Neuronal stem cell (in vitro differentiated cells): Measurements from ENCODE around the gene UTF1.

Experiments used
- DNase-seq: peaks from one replicate; pipeline ENCODE4 v3.0.0-alpha.2; 2013; ENCODE audit warnings: low spot score
- H2AFZ ChIP-seq: one replicate; pipeline ENCODE4 v1.6.1; 2013; ENCODE audit warnings: mild to moderate bottlenecking, low read length, inconsistent platforms
- H2AK5ac ChIP-seq: 2 replicates; pipeline ENCODE4 v1.6.1; 2013; ENCODE audit warnings: low read depth, mild to moderate bottlenecking, inconsistent platforms, low read length, moderate library complexity, mixed read lengths
- H2BK120ac ChIP-seq: 2 replicates; pipeline ENCODE4 v1.6.1; 2013; ENCODE audit warnings: low read depth, mild to moderate bottlenecking, inconsistent platforms, low read length, moderate library complexity, mixed read lengths
- H2BK12ac ChIP-seq: one replicate; pipeline ENCODE4 v1.6.1; 2013; ENCODE audit warnings: low read length, inconsistent platforms
- H2BK15ac ChIP-seq: 2 replicates; pipeline ENCODE4 v1.6.1; 2013; ENCODE audit warnings: mild to moderate bottlenecking, low read length, inconsistent platforms, mixed read lengths
- H2BK5ac ChIP-seq: one replicate; pipeline ENCODE4 v1.6.1; 2013; ENCODE audit warnings: inconsistent platforms, mild to moderate bottlenecking, low read length, moderate library complexity
- H3K14ac ChIP-seq: one replicate; pipeline ENCODE4 v1.6.1; 2013; ENCODE audit warnings: low read length, inconsistent platforms
- H3K18ac ChIP-seq: 2 replicates; pipeline ENCODE4 v1.6.1; 2013; ENCODE audit warnings: low read length, inconsistent platforms
- H3K23ac ChIP-seq: 2 replicates; pipeline ENCODE4 v1.6.1; 2013; ENCODE audit warnings: low read depth, mild to moderate bottlenecking, mixed read lengths, low read length, inconsistent platforms; ENCODE audit not compliant: poor library complexity
- H3K27ac ChIP-seq: replicated peaks from 3 replicates; pipeline ENCODE4 v1.5.1; 2013; ENCODE audit warnings: low read length, inconsistent platforms
- H3K27me3 ChIP-seq, 3 experiments: 2 replicates each; pipeline ENCODE4 v1.6.1; 2013; ENCODE audit warnings: low read length in 3 of 3, mild to moderate bottlenecking in 2 of 3, inconsistent platforms in 1 of 3, low read depth in 1 of 3, mixed read lengths in 1 of 3, moderate library complexity in 1 of 3; ENCODE audit not compliant: control insufficient read depth in 3 of 3, insufficient read depth in 3 of 3
- H3K36me3 ChIP-seq, 2 donors: replicated peaks in 1 of 2; 2 replicates each; pipeline ENCODE4 v1.6.1; 2013; ENCODE audit warnings: low read length in 2 of 2; ENCODE audit not compliant: control insufficient read depth in 2 of 2, insufficient read depth in 2 of 2
- H3K4ac ChIP-seq: 2 replicates; pipeline ENCODE4 v1.6.1; 2013; ENCODE audit warnings: inconsistent platforms, mild to moderate bottlenecking, low read length, moderate library complexity
- H3K4me1 ChIP-seq, 2 donors: 1 replicate in 1 of 2; 2 replicates in 1 of 2; pipeline ENCODE4 v1.6.1; 2013; ENCODE audit warnings: low read length in 2 of 2, low read depth in 1 of 2; ENCODE audit not compliant: control insufficient read depth in 2 of 2, insufficient read depth in 1 of 2
- H3K4me2 ChIP-seq: one replicate; pipeline ENCODE4 v1.6.1; 2013; ENCODE audit warnings: mild to moderate bottlenecking, low read length, inconsistent platforms; ENCODE audit not compliant: insufficient read depth, poor library complexity, severe bottlenecking
- H3K4me3 ChIP-seq, 2 donors: 2 replicates each; pipeline ENCODE4 v1.5.1; 2013; ENCODE audit warnings: low read length in 2 of 2, mild to moderate bottlenecking in 2 of 2, inconsistent platforms in 1 of 2, moderate library complexity in 1 of 2
- H3K79me1 ChIP-seq: one replicate; pipeline ENCODE4 v1.6.1; 2013; ENCODE audit warnings: low read depth, mild to moderate bottlenecking, inconsistent platforms, low read length, moderate library complexity
- H3K9ac ChIP-seq: one replicate; pipeline ENCODE4 v1.6.1; 2013; ENCODE audit warnings: mild to moderate bottlenecking, low read depth, low read length, inconsistent platforms; ENCODE audit not compliant: poor library complexity
- H3K9me3 ChIP-seq, 2 donors: replicated peaks in 1 of 2; 2 replicates each; pipeline versions ENCODE3 to v1.6.1; 2013; ENCODE audit warnings: low read length in 2 of 2, mild to moderate bottlenecking in 2 of 2, inconsistent platforms in 1 of 2, low read depth in 1 of 2, mixed read lengths in 1 of 2, moderate library complexity in 1 of 2; ENCODE audit not compliant: control insufficient read depth in 2 of 2, insufficient read depth in 1 of 2
- H4K8ac ChIP-seq: one replicate; pipeline ENCODE4 v1.6.1; 2013; ENCODE audit warnings: low read depth, mild to moderate bottlenecking, inconsistent platforms, low read length, moderate library complexity
- H4K91ac ChIP-seq: one replicate; pipeline ENCODE4 v1.6.1; 2013; ENCODE audit warnings: low read length, low read depth, mild to moderate bottlenecking, inconsistent platforms; ENCODE audit not compliant: poor library complexity
- WGBS, 2 donors: extraction: QIAGEN DNeasy Blood & Tissue Kit; methylation state at CpG; one replicate each; pipeline ENCODE4 v1.1.7; 2013; ENCODE audit warnings: missing lambda C conversion rate in 2 of 2, mixed read lengths in 1 of 2; ENCODE audit not compliant: insufficient read length in 2 of 2, insufficient replicate concordance in 1 of 2; ENCODE audit errors: extremely low coverage in 2 of 2; 5-methylcytosine and 5-hydroxymethylcytosine counted together

Gene UTF1

DNA sequence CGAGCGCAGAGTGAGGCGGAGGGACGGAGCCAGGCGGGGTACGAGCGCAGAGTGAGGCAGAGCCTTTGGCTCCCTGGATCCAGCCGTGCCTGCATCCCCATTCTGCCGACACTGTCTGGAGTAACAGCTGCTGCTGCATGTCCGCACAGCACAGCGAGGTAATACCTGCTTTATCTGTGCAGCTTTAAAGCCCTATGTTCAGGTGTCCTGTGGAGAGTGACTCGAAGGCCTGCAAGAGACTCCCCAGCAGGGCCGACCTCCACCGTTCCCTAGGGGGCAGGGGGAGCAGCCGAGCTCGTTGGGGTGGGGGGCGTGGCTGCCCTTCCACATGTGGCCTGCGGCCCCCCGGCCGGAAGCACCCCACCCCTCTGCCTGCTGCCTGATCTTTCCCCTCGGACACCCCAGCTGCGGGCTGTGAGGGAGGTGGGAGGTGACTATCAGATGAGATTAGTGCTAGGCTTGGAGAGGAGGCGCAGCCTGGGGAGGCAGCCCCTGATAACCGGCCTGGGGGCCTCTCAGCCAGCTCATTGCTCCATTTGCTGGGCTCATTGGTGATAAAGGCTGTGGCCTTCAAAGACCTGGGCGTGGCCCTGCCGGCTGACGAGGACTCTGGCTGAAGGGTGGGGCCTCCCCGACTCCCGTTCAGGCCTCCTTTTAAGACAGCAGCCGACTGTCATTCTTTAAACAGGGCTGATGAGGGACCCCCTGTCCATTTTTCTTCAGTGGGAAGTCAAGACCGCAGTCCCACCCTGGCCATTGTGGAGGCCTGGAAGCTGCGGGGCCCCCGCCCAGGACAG is 15.6 kb downstream of the UTF1 start:
- Histone ChIP-seq H3K23ac (peak overlapping the region; percentile 91), H4K91ac (peak overlapping the region; percentile 92), H2BK120ac (peak overlapping the region; percentile 67), H2BK5ac (peak overlapping the region; percentile 82), H2BK12ac (peak overlapping the region; percentile 94), H3K4me1 (peaks cover 14 to 39% of the 10 kb centered on the region in 2 donors), H2AFZ (peak overlapping the region; percentile 29), H3K79me1 (peaks cover 7% of the 10 kb centered on the region), H3K9me3 (peaks cover 0 to 3% of the 10 kb centered on the region in 2 donors), H3K4me2 (no peak overlapping the region), H3K27me3 (peaks cover 0 to 57% (median 4%) of the 10 kb centered on the region in 3 experiments), H2BK15ac (peak overlapping the region; percentile 87), H3K18ac (peak overlapping the region; percentile 95), H3K4me3 (peak overlapping the region in 1 of 2 donors; percentile 34), H4K8ac (peak overlapping the region; percentile 72), H3K14ac (peak overlapping the region; percentile 82), H3K27ac (no peak overlapping the region), H3K36me3 (no peaks in the 10 kb centered on the region), H3K4ac (no peak overlapping the region), H2AK5ac (peak overlapping the region; percentile 99), H3K9ac (no peak overlapping the region)
- no CpG with 5 or more reads among the region's 33 CpGs for WGBS, 2 donors
- no peak for DNase-seq

DNA sequence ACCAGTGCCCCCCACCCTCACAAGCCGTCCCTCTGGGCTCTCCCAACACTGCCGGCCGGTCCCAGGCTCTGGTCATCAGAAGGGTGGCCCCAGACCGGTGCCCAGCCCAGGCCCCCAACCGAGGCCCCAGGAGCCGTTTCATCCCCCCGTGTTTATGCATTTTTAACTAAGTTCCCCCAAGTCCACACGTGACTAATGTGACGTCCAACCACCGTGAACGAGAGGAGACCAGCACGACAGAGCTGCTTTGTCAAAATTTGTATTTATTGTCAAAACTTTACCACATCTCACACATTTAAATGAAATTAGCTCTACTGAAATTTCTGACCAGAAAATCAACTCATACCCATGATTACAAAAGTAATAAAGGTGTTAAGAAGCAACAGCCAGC is 16.2 kb downstream of the UTF1 start:
- H3K23ac ChIP-seq: no peak overlapping the region
- no peak for DNase-seq
- peak overlapping the region; percentile 56 for H3K14ac ChIP-seq
- H3K36me3 ChIP-seq: no peaks in the 10 kb centered on the region
- no peak overlapping the region for H3K27ac ChIP-seq
- no peak overlapping the region for H2BK120ac ChIP-seq
- H3K27me3 ChIP-seq: peaks cover 0 to 52% (median 4%) of the 10 kb centered on the region in 3 experiments
- no peak overlapping the region for H3K9ac ChIP-seq
- no peak overlapping the region for H2BK12ac ChIP-seq
- H3K4me1 ChIP-seq: peaks cover 14 to 39% of the 10 kb centered on the region in 2 donors
- H4K8ac ChIP-seq: no peak overlapping the region
- WGBS, 2 donors: no CpG with 5 or more reads among the region's 12 CpGs
- no peak overlapping the region for H3K4me3 ChIP-seq
- no peak overlapping the region for H4K91ac ChIP-seq
- H3K79me1 ChIP-seq: peaks cover 7% of the 10 kb centered on the region
- H3K18ac ChIP-seq: no peak overlapping the region
- H2AK5ac ChIP-seq: peak overlapping the region; percentile 97
- H2BK15ac ChIP-seq: peak overlapping the region; percentile 75
- H3K4me2 ChIP-seq: no peak overlapping the region
- H3K4ac ChIP-seq: no peak overlapping the region
- H3K9me3 ChIP-seq: peaks cover 0 to 3% of the 10 kb centered on the region in 2 donors
- no peak overlapping the region for H2AFZ ChIP-seq
- H2BK5ac ChIP-seq: no peak overlapping the region

DNA sequence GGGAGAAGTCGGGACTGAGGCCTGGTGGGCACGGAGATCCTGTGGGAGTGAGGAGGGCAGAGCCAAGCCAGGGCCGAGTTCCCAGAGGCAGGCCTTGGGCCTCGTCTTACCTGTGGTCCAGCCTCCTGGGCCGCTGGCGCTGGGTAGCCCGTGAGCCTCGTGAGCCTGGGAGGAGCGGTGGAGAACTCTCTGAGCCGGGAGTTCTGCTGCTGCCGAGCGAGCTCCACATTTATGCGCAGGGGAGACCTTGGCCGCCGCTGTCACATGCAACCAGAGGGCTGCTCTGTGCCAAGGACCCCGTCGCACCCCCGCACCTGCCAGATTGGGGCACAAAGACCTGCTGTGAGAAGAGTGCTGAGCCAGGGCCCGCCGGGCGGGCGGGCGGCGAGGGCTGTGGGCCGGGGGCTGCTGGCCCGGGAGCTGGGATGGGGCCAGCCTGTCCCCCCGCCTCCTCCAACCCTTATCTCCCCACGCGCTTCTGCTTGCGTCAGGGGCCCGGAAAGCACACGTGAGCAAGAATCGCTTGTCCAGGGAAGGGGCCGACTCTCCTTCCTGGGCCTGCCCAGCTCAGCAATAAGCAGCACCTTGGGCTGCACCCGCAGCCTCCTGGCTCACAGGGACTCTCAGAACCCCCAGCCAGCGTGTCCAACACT is 17.8 kb downstream of the UTF1 start:
- peak overlapping the region; percentile 87 for H3K18ac ChIP-seq
- H4K91ac ChIP-seq: no peak overlapping the region
- peak overlapping the region; percentile 99 for H2BK15ac ChIP-seq
- peak overlapping the region; percentile 75 for H2AFZ ChIP-seq
- peaks cover 16 to 39% of the 10 kb centered on the region in 2 donors for H3K4me1 ChIP-seq
- peak overlapping the region; percentile 82 for H2BK5ac ChIP-seq
- no peak overlapping the region for H3K4ac ChIP-seq
- no peak overlapping the region for H3K4me3 ChIP-seq
- no peaks in the 10 kb centered on the region for H3K36me3 ChIP-seq
- H3K4me2 ChIP-seq: no peak overlapping the region
- peak overlapping the region; percentile 41 for H2BK12ac ChIP-seq
- H3K27ac ChIP-seq: no peak overlapping the region
- H3K79me1 ChIP-seq: peaks cover 7% of the 10 kb centered on the region
- no peak for DNase-seq
- peak overlapping the region; percentile 94 for H2AK5ac ChIP-seq
- H4K8ac ChIP-seq: no peak overlapping the region
- H3K14ac ChIP-seq: no peak overlapping the region
- H3K27me3 ChIP-seq: peaks cover 0 to 38% (median 4%) of the 10 kb centered on the region in 3 experiments
- WGBS, 2 donors: no CpG with 5 or more reads among the region's 36 CpGs
- no peak overlapping the region for H3K23ac ChIP-seq
- peak overlapping the region; percentile 96 for H2BK120ac ChIP-seq
- H3K9me3 ChIP-seq: peaks cover 0 to 3% of the 10 kb centered on the region in 2 donors
- peak overlapping the region; percentile 44 for H3K9ac ChIP-seq

DNA sequence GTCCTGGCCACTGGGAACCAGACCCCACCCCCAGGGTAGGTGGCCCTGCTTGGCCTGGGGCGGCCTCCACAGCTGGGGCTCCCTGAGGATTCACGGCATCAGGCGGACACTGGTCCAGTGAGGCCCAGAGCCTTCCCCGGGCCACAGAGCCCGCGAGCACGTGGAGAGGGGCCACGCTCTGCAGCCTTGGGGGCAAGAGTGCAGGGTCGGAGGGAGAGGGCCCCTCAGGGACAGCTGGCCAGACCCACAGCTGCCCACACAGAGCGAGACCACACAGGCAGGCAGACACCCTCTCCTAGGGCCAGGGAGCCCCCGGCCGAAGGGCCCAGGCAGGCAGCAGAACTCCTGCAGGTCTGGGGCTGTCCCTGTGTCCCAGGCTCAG is 18.3 kb downstream of the UTF1 start:
- H3K4me2 ChIP-seq: no peak overlapping the region
- no peak overlapping the region for H3K4ac ChIP-seq
- H3K4me3 ChIP-seq: no peak overlapping the region
- peak overlapping the region; percentile 82 for H2BK5ac ChIP-seq
- peaks cover 13 to 39% of the 10 kb centered on the region in 2 donors for H3K4me1 ChIP-seq
- no peak overlapping the region for H3K27ac ChIP-seq
- H2AFZ ChIP-seq: peak overlapping the region; percentile 75
- H3K79me1 ChIP-seq: peaks cover 4% of the 10 kb centered on the region
- H3K18ac ChIP-seq: peak overlapping the region; percentile 57
- H2AK5ac ChIP-seq: peak overlapping the region; percentile 79
- peaks cover 0 to 32% (median 0%) of the 10 kb centered on the region in 3 experiments for H3K27me3 ChIP-seq
- no peak for DNase-seq
- H3K23ac ChIP-seq: no peak overlapping the region
- H3K14ac ChIP-seq: peak overlapping the region; percentile 14
- WGBS, 2 donors: no CpG with 5 or more reads among the region's 12 CpGs
- H2BK120ac ChIP-seq: peak overlapping the region; percentile 96
- H3K36me3 ChIP-seq: no peaks in the 10 kb centered on the region
- H4K91ac ChIP-seq: no peak overlapping the region
- peaks cover 0 to 3% of the 10 kb centered on the region in 2 donors for H3K9me3 ChIP-seq
- peak overlapping the region; percentile 99 for H2BK15ac ChIP-seq
- H4K8ac ChIP-seq: no peak overlapping the region
- peak overlapping the region; percentile 58 for H2BK12ac ChIP-seq
- no peak overlapping the region for H3K9ac ChIP-seq
